MM.1S (cell line): ENCODE data around the gene PLA2R1.

Source experiments
- DNase-seq: peaks from one replicate; pipeline ENCODE4 v3.0.0-alpha.2; 2015
- H2AFZ ChIP-seq: fragments of 300-600 bp; sonication (generic); 2 replicates; pipeline ENCODE4 v1.6.0; 2016; ENCODE audit warnings: antibody characterized with exemption, low read length
- H3F3A ChIP-seq: fragments of 300-600 bp; sonication (generic); 2 replicates; pipeline ENCODE4 v1.6.1; 2016; ENCODE audit warnings: mild to moderate bottlenecking, antibody characterized with exemption, low read length, moderate library complexity, mixed read lengths; ENCODE audit not compliant: insufficient read depth
- H3K27ac ChIP-seq: fragments of 300-600 bp; sonication (generic); 2 replicates; pipeline ENCODE4 v1.5.1; 2016; ENCODE audit warnings: mild to moderate bottlenecking, low read length
- H3K27me3 ChIP-seq: fragments of 300-600 bp; sonication (generic); replicated peaks from 2 replicates; pipeline ENCODE4 v1.6.0; 2016; ENCODE audit warnings: low read length; ENCODE audit not compliant: insufficient read depth
- H3K36me3 ChIP-seq: fragments of 300-600 bp; sonication (generic); replicated peaks from 2 replicates; pipeline ENCODE4 v1.6.1; 2016; ENCODE audit warnings: mild to moderate bottlenecking, low read length, mixed read lengths; ENCODE audit not compliant: insufficient read depth
- H3K4me1 ChIP-seq: fragments of 300-600 bp; sonication (generic); 2 replicates; pipeline ENCODE4 v1.6.1; 2016; ENCODE audit warnings: low read length, mixed read lengths
- H3K4me2 ChIP-seq: fragments of 300-600 bp; sonication (generic); 2 replicates; pipeline ENCODE4 v1.6.0; 2016; ENCODE audit warnings: low read depth, low read length
- H3K4me3 ChIP-seq: fragments of 300-600 bp; sonication (generic); 2 replicates; pipeline ENCODE4 v1.5.1; 2016; ENCODE audit warnings: low read length, mixed read lengths
- H3K79me2 ChIP-seq: fragments of 300-600 bp; sonication (generic); 2 replicates; pipeline ENCODE4 v1.6.1; 2016; ENCODE audit warnings: mixed run types, low read length, mixed read lengths
- H3K9ac ChIP-seq: fragments of 300-600 bp; sonication (generic); 2 replicates; pipeline ENCODE4 v1.6.1; 2016; ENCODE audit warnings: low read length, mixed read lengths
- H3K9me2 ChIP-seq: fragments of 300-600 bp; sonication (generic); replicated peaks from 2 replicates; pipeline ENCODE4 v1.6.1; 2016; ENCODE audit warnings: mild to moderate bottlenecking, low read length, mixed read lengths; ENCODE audit not compliant: insufficient read depth
- H3K9me3 ChIP-seq: fragments of 300-600 bp; sonication (generic); replicated peaks from 2 replicates; pipeline ENCODE4 v1.6.1; 2016; ENCODE audit warnings: mild to moderate bottlenecking, low read length, mixed read lengths; ENCODE audit not compliant: insufficient read depth
- H4K20me1 ChIP-seq: fragments of 300-600 bp; sonication (generic); 2 replicates; pipeline ENCODE4 v1.6.1; 2016; ENCODE audit warnings: mild to moderate bottlenecking, low read length, moderate library complexity, mixed read lengths; ENCODE audit not compliant: insufficient read depth
- EZH2 ChIP-seq: fragments of 300-600 bp; sonication (generic); optimal IDR thresholded peaks from 2 replicates; pipeline ENCODE3; 2017; ENCODE audit warnings: low read depth, mild to moderate bottlenecking, antibody characterized with exemption, low read length, mixed read lengths
- EZH2phosphoT487 ChIP-seq: fragments of 300-600 bp; sonication (generic); IDR thresholded peaks from 2 replicates; pipeline ENCODE4 v1.6.1; 2018; ENCODE audit warnings: antibody characterized with exemption, low read length
- TF ChIP-seq, protein P1 (sequence below): fragments of 300-600 bp; sonication (generic); IDR thresholded peaks from 2 replicates; pipeline ENCODE4 v1.5.1; 2016; ENCODE audit warnings: antibody characterized with exemption, low read length, mixed read lengths

Gene PLA2R1

DNA sequence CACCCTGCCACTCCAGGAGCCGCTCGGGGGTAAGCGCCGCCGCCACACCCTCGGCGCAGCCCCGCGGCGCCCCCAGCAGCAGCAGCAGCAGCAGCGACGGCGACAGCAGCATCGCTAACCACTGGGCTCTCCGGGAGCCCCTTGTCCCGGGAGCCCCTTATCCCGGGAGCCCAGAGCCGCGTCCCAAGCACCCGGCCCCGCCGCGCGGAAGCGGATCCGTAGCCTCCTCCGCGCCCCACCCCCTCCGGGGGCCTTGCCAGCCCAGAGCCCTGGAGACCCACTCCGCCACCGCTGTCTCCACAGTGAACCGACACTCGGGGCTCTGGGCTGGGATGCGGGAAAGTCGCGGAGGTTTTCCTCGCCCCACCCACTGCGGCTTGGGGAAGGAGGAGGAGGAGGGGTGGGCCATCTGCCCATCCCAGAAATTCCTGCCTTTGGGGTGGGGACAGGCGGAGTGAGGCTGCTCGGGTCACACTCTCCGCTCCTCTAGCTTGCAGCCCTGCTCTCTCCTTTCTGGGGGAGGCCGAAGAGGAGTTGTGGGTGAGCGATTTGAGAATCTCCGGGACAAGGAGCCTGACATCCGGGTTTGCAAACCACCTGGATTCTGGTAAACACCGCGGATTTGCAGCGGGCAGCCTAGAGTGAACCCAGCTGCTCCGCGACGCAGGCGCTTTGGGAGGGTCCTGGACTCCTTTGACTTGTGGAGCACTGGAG, at the start of gene PLA2R1:
PLA2R1 (minus strand) TSS at position 324 of the 714 bp plus-strand sequence; CDS start at position 112, 212 bp downstream.
- H2AFZ ChIP-seq = 0 out of 2 replicates have a peak within 1 kb of the TSS, but pooled peaks have one; percentile 38

DNA sequence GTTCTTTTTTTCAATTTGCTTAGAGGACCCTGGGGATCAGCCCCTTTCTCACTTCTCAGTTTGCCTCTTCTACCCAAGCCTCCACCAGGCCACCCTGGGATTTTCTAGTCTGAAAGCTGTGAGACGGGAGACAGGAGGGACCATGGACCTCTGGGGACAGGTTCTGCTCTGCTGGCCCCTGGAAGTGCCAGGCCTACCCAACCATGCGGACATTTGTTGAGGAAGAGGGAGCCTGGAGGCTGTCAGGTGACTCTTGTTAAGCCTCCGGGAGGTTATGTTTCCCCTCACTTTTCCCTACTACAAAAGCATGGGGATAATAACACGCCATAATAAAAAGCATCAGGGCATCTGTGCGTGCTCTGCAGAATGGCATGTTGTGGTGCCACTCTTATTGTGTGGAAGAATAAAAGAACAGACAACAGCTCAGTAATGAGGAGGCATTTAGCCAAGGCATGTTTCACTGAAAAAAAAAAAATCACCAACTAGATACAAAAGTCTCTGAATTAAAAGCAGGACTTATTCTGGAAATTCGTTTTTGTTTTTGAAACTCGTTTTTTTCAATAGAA, 48.3 kb upstream of the PLA2R1 start:
- no peaks in the 10 kb centered on the region for H3K9me2 ChIP-seq
- no peak overlapping the region for H3K4me2 ChIP-seq
- no peak overlapping the region for H3K9ac ChIP-seq
- no peaks in the 10 kb centered on the region for H3K36me3 ChIP-seq
- no peak for DNase-seq
- no peaks in the 10 kb centered on the region for H3K4me1 ChIP-seq
- no peak overlapping the region for H2AFZ ChIP-seq
- H3K27me3 ChIP-seq = no peaks in the 10 kb centered on the region
- H3K4me3 ChIP-seq = no peak overlapping the region
- no peaks in the 10 kb centered on the region for H3F3A ChIP-seq
- H3K9me3 ChIP-seq = no peaks in the 10 kb centered on the region
- H3K27ac ChIP-seq = no peak overlapping the region
- H3K79me2 ChIP-seq = no peaks in the 10 kb centered on the region
- H4K20me1 ChIP-seq = no peaks in the 10 kb centered on the region
- TF ChIP-seq EZH2phosphoT487 (no peak), EZH2 (no peak)
- TF ChIP-seq, protein P1, sequence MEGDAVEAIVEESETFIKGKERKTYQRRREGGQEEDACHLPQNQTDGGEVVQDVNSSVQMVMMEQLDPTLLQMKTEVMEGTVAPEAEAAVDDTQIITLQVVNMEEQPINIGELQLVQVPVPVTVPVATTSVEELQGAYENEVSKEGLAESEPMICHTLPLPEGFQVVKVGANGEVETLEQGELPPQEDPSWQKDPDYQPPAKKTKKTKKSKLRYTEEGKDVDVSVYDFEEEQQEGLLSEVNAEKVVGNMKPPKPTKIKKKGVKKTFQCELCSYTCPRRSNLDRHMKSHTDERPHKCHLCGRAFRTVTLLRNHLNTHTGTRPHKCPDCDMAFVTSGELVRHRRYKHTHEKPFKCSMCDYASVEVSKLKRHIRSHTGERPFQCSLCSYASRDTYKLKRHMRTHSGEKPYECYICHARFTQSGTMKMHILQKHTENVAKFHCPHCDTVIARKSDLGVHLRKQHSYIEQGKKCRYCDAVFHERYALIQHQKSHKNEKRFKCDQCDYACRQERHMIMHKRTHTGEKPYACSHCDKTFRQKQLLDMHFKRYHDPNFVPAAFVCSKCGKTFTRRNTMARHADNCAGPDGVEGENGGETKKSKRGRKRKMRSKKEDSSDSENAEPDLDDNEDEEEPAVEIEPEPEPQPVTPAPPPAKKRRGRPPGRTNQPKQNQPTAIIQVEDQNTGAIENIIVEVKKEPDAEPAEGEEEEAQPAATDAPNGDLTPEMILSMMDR = no peak

More for the DNA sequence above, at the start of gene PLA2R1:
- no peaks in the 10 kb centered on the region for H3K9me2 ChIP-seq
- H3K27me3 ChIP-seq = no peaks in the 10 kb centered on the region
- no peaks in the 10 kb centered on the region for H3F3A ChIP-seq
- no peak within 1 kb of the TSS for H3K27ac ChIP-seq
- H3K9me3 ChIP-seq = no peaks in the 10 kb centered on the region
- no peak within 1 kb of the TSS; the same call in 1 of the 2 replicates for H3K4me2 ChIP-seq
- no peak within 1 kb of the TSS for H3K9ac ChIP-seq
- H3K79me2 ChIP-seq = no peaks in the 10 kb centered on the region
- no peak for DNase-seq
- H3K4me3 ChIP-seq = no peak within 1 kb of the TSS; the same call in 1 of the 2 replicates
- H4K20me1 ChIP-seq = no peaks in the 10 kb centered on the region
- TF ChIP-seq EZH2phosphoT487 = no peak
- TF ChIP-seq, protein P1 = no peak
- TF ChIP-seq EZH2 = no peak
- H3K4me1 ChIP-seq = no peaks in the 10 kb centered on the region
- H3K36me3 ChIP-seq = no peaks in the 10 kb centered on the region

DNA sequence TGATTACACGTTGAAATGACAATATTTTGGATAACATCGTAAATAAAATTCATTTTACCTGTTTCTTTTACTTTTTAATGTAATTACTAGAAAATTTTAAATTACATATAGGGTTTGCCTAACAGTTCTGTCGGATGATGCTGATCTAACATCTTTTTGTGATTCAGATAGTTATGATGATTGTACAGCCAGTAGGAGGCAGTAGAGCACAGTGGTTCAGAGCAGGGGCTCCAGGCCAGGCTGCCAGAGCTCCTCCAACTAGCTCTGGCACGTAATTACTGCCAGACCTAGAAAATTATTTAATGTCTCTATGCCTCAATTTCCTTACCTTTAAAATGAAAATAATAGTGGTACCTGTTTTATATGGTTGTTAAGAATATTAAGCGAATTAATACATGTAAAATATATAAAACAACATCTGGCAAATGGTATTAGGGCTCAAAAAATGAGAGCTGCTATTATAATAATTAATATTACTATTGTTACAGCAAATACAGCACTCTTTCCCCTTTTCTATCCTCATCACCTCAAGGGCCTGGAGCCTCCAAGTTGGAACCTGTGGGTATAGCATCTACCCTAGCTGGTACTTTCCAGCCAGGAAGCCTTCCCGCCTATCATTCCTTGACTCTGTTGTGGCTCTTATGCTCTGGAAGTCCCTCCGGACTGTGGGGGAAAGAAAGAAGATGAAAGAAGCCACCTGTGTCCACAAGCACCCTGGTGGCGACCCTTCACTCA, 47.7 kb upstream of the PLA2R1 start:
- H3K4me2 ChIP-seq = no peak overlapping the region
- no peak overlapping the region for H3K9ac ChIP-seq
- H3F3A ChIP-seq = no peaks in the 10 kb centered on the region
- no peak overlapping the region for H3K27ac ChIP-seq
- H3K4me3 ChIP-seq = no peak overlapping the region
- H3K4me1 ChIP-seq = no peaks in the 10 kb centered on the region
- no peaks in the 10 kb centered on the region for H4K20me1 ChIP-seq
- H3K9me2 ChIP-seq = no peaks in the 10 kb centered on the region
- no peaks in the 10 kb centered on the region for H3K9me3 ChIP-seq
- no peaks in the 10 kb centered on the region for H3K79me2 ChIP-seq
- H3K36me3 ChIP-seq = no peaks in the 10 kb centered on the region
- H3K27me3 ChIP-seq = no peaks in the 10 kb centered on the region
- H2AFZ ChIP-seq = no peak overlapping the region
- DNase-seq = peak; percentile 75
- TF ChIP-seq, protein P1 = peak; percentile 81
- TF ChIP-seq EZH2 (no peak), EZH2phosphoT487 (no peak)
